Neural progenitor cell (in vitro differentiated cells): ENCODE measurements around the gene ARSJ.

Experiments
- EZH2 ChIP-seq: fragments of 200-600 bp; sonication (generic); IDR thresholded peaks from 2 replicates; pipeline ENCODE4 v1.6.1; 2017; ENCODE audit warnings: antibody characterized with exemption, mild to moderate bottlenecking, moderate library complexity
- EZH2phosphoT487 ChIP-seq: fragments of 200-600 bp; sonication (generic); IDR thresholded peaks from 2 replicates; pipeline ENCODE4 v1.6.1; 2017; ENCODE audit warnings: antibody characterized with exemption
- TF ChIP-seq, protein P1 (sequence below): fragments of 200-600 bp; sonication (generic); IDR thresholded peaks from 2 replicates; pipeline ENCODE4 v1.5.1; 2017; ENCODE audit warnings: antibody characterized with exemption, mild to moderate bottlenecking

DNA sequence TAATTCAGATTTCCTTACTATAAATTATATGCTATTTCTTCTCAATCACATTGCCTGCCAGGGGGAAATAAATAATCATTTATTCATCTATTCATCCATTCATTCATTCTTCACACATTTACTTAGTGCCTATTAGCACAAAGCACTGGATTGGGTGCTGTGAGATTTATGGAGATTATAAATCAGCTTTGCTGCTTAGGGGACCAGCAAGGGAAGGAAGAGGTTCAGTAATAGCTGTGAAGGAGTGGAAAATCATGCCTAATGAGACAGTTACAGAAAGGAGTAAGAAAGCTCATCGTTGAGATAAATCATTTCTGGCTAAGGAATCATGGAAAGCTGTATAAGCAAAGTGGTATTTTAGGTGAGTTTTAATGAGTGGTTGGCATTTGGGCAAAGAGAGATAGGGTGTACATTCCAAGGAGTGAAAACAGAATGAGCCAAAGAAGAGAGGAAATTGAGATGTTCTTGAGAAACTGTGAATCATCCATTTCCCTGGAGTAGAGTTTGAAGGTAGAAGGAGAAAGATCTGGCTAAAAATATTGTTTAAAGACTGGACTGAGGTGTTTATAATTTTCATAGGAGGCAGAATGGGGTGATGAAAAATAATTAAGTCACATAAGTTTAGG is 9.6 kb downstream of the ARSJ start:
- TF ChIP-seq, protein P1, sequence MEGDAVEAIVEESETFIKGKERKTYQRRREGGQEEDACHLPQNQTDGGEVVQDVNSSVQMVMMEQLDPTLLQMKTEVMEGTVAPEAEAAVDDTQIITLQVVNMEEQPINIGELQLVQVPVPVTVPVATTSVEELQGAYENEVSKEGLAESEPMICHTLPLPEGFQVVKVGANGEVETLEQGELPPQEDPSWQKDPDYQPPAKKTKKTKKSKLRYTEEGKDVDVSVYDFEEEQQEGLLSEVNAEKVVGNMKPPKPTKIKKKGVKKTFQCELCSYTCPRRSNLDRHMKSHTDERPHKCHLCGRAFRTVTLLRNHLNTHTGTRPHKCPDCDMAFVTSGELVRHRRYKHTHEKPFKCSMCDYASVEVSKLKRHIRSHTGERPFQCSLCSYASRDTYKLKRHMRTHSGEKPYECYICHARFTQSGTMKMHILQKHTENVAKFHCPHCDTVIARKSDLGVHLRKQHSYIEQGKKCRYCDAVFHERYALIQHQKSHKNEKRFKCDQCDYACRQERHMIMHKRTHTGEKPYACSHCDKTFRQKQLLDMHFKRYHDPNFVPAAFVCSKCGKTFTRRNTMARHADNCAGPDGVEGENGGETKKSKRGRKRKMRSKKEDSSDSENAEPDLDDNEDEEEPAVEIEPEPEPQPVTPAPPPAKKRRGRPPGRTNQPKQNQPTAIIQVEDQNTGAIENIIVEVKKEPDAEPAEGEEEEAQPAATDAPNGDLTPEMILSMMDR, result no peak
- TF ChIP-seq EZH2phosphoT487, result no peak
- TF ChIP-seq EZH2, result no peak
